Activated effector memory CD4-positive, alpha-beta T cell treated with Interleukin-2 at 50 U/mL for 16 hours (primary cell): ENCODE data around the gene CNTNAP2.

ENCODE experiments used
- DNase-seq: peaks from one replicate; pipeline ENCODE4 v3.0.0-alpha.2; 2020

CNTNAP2 gene

GRCh38 chr7:147810269-147810668 is 1693.7 kb downstream of the CNTNAP2 start:
- DNase-seq: no peak

GRCh38 chr7:147811923-147812322 is 1695.3 kb downstream of the CNTNAP2 start:
- DNase-seq: no peak

GRCh38 chr7:147813316-147813715 is 1696.7 kb downstream of the CNTNAP2 start:
- DNase-seq: no peak

GRCh38 chr7:147818317-147818716 is 1701.7 kb downstream of the CNTNAP2 start:
- DNase-seq: no peak

GRCh38 chr7:147824671-147825070 is 1708.1 kb downstream of the CNTNAP2 start:
- DNase-seq: no peak

GRCh38 chr7:147829016-147829415 is 1712.4 kb downstream of the CNTNAP2 start:
- DNase-seq: no peak

GRCh38 chr7:147833557-147833956 is 1717.0 kb downstream of the CNTNAP2 start:
- no peak for DNase-seq

GRCh38 chr7:147833970-147834369 is 1717.4 kb downstream of the CNTNAP2 start:
- no peak for DNase-seq

GRCh38 chr7:147852833-147853232 is 1736.2 kb downstream of the CNTNAP2 start:
- no peak for DNase-seq

GRCh38 chr7:147857152-147858140 is 1740.8 kb downstream of the CNTNAP2 start:
- DNase-seq: no peak

- no peak for DNase-seq
Observed at GRCh38 chr7:147858421-147858820, 1741.8 kb downstream of the CNTNAP2 start.

- no peak for DNase-seq
Observed at GRCh38 chr7:147859033-147859432, 1742.4 kb downstream of the CNTNAP2 start.

- DNase-seq: no peak
Observed at GRCh38 chr7:147859486-147859885, 1742.9 kb downstream of the CNTNAP2 start.

GRCh38 chr7:147861058-147861716 is 1744.6 kb downstream of the CNTNAP2 start:
- DNase-seq: no peak

GRCh38 chr7:147861945-147862344 is 1745.3 kb downstream of the CNTNAP2 start:
- no peak for DNase-seq

- DNase-seq: no peak
Observed at GRCh38 chr7:147869456-147869855, 1752.9 kb downstream of the CNTNAP2 start.

GRCh38 chr7:147878912-147879661 is 1762.5 kb downstream of the CNTNAP2 start:
- DNase-seq: no peak

- DNase-seq: no peak
Observed at GRCh38 chr7:147885869-147886268, 1769.3 kb downstream of the CNTNAP2 start.

- DNase-seq: no peak
Observed at GRCh38 chr7:147894271-147894670, 1777.7 kb downstream of the CNTNAP2 start.

GRCh38 chr7:147896121-147896520 is 1779.5 kb downstream of the CNTNAP2 start:
- no peak for DNase-seq

- no peak for DNase-seq
Observed at GRCh38 chr7:147903536-147904218, 1787.1 kb downstream of the CNTNAP2 start.

GRCh38 chr7:147904219-147904576 is 1787.6 kb downstream of the CNTNAP2 start:
- DNase-seq: no peak
